GM21723 (cell line): Measurements from ENCODE around the gene PEMT.

ENCODE experiments used
- ATAC-seq: cut with Tn5 transposase; IDR thresholded peaks from one replicate; pipeline ENCODE4 v1.9.1; 2021; ENCODE audit warnings: mild to moderate bottlenecking, moderate library complexity; ENCODE audit not compliant: unreplicated experiment

The PEMT gene

DNA sequence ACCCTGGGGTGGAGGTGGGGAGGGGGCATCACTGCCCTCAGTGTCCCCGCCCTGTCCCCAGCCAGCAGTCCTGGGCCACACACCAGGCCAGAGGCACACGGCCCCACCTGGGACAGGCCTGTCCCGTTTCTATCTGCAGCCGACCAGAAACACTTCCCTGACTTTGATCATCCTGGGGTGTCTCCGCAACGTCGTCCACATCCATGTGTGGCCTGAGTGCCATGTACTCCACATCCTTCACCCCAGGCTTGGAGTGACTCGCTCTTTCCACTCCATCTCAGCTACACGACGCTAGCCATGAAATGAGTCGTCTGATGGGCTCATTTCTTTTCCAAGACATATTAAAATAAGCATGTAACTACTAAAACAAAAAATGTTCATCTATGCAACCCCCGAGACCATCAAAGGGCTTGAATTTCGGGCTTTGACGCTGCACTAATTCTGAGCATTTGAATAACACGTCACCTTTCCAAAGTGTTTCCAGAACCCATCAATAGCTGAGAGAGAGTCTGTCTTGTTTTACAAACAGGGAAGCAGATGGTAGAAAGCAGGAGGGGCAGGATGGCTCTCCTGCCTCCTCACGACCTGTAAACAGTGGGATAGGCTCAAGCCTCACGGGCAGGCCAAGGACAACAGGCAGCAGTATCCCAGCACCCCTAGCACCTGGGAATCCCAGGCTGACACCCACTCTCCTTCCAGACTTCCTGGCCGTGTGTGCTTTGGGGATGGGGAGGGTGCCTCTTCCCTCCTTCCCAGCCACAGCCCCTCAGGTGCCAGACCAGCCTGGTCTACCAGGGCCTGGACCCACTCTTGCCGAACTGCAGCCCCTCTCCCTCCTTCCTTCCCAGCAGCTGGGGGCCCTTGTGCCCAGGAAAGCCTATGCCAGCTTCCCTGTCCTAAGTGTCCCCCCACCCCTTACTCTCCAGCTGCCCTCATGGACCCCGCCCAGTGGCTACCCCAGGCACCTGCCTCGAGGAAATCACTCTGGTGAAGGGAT, 75.3 kb downstream of the PEMT start:
- ATAC-seq = no peak

DNA sequence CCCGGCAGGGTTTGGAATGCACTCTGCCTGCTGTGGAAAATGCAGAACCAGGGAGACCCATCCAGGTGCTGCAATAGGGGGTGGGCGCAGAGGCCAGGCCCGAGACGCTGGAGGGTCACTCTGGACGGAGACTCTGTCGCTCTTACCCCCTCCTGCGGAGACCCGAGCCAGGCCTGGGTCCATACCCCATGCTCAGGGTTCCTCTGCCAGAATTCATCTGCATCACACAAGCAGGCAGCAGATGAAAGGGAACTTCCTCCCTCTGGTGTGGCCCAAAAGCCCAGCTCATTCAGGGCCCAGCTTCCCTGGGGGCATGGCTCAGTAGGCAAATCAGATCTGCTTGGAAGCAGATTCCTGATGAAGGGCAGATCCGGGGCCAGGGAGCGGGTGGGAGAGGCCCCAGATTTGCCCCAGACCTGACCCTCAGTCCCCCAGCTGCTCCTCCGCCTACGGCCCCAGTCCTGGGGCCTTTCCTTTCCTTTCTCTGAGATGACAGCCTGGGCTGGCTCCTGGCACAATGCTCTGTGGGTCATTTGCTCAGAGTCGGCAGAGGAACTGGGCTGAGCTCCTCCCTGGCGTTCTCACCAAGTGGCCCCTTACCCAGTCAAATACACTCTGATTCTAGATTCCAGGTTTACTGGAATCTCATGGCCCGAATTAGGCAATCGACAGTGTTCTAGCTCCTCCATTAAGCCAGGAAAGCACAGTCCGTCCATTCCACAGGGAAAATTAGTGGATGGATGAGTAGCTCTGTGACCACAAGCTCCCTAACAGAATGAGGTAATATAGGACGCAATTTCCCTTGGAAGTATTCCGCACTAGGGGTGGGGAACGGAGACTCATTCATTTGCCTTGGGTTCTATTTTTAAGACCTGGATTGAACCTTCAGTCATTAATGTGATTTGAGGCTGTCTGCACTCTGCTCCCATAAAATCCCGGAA, 76.2 kb downstream of the PEMT start:
- no peak for ATAC-seq

DNA sequence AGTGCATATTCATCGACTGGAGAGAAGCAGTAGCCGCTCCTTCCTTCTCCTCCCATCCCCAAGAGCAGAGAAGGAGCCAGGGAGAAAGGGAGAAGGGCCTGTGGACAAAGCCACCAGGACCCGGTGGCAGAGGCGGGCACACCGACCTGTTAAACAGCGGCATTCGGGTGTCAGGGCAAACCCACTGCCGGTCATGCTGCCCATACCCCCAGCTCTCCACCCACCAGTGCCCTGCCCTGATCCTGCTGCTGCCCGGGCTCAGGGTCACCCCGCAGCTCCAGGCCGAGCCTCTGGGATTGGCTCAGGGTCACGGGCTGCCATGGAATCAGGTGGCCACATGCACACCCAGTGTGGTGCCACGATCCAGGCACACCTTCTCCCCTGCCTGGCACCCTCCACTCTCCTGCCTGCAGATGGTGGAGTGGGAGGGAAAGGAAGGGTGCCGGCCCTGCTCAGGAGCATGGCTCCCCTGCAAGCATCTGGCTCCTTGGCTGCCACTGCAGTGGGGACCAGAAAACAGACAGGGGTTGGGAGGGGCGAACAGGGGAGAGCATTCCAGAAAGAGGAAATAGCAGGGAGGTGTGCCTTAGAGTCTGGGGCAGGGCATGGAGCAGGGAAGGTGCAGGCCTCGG, 77.0 kb downstream of the PEMT start:
- ATAC-seq = no peak

DNA sequence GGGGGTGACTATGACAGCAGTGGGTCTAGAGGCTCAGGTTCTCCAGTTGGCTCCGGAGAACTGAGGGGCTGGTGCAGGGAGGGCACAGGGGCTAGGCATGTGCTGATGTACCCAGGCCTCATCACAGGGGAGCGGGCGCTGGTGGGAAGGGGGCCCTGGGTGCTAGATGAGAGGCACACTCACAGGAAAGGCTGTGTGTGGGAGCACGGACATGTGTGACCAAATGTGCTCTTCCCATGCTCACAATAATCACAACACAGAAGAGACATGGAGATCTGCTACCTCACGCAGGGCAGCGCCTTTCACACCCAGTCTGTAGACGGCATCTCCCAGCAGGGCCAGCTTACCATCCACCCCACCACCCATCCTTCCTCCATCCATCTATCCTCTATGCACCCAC, 77.9 kb downstream of the PEMT start:
- no peak for ATAC-seq

DNA sequence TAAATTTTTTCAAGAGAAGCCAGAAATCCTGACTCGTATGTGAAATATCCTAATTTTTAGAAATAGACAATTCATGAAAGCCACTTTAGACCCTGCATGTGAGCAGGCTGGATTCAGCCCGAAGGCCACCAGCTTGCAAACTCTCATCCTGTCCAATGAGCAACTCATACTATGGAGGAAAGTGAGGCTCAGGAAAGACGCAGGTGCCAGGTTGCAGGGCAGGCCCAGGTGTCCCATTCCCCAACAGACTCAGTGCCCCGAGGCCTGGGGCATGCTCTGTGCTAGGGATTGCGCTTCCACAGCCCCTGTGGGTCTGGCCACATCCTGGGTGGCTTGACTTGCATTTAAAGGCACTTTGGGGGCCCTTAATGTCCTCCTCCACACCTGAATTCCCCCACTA, 78.6 kb downstream of the PEMT start:
- no peak for ATAC-seq

DNA sequence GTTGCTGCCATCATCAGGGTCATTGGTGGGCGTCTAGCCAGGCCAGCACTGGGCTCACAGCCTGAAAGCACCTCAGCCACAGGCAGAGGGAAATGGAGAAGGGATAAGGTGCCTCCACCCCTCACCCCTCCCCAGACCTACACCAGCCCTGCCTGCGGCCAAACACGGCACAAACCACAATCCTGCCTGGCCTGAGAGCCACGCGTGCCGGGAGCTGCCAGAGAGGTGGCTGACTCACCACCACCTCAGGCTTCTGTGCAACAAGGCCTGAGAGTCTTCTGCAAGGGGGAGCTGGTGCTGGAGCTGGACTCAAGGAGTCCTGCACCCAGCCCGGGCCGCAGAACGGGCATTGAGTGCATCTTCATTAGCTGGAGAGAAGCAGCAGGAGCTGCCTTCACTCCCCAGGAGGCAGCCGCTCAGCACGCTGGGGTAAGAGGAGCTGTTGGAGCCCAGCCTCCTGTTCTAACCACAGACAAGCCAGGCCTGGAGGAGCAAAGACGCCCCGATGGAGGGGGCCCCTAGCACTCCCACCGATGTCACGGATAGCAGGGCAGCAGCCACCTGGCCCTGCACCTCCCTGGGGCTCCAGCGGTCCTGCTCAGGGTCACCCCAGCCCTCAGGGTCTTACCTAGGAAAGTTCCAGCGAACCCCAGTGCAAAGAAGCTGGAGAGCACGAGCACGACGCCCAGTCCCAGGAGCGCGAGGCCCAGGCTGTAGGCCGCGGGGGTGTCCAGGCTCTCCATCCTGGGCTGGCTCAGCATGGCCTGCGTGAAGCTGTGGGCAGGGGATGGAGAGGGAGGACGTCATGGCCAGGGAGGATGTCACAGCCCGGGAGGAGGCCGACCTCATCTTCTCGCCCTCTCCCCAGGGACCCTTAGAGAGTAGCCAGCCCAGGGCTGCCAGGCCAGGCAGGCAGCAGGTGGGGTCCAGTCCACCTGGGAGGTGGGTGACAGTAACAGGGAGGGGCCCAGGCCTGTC, 79.3 kb downstream of the PEMT start:
- no peak for ATAC-seq

DNA sequence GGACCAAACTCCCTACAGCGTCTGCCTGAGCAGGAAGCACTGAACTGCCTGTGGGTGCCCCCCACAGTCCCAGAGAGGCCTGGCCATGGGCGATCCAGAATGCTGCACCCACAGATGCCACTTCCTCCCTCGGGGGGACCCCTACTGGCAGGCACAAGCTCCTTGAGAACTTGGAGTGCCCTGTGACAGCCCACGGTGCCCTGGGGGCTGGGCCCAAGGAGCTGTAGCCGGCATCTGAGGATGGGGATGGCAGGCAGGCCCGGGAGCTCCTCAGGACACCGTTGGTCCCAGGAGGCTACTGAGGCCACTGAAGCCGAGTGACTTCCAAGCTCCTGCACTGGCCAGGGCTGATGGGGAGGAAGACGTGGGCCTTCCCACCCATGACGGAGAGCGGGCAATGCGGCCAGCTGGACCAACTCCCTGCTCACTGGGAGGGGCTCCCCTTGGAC, 80.2 kb downstream of the PEMT start:
- no peak for ATAC-seq

DNA sequence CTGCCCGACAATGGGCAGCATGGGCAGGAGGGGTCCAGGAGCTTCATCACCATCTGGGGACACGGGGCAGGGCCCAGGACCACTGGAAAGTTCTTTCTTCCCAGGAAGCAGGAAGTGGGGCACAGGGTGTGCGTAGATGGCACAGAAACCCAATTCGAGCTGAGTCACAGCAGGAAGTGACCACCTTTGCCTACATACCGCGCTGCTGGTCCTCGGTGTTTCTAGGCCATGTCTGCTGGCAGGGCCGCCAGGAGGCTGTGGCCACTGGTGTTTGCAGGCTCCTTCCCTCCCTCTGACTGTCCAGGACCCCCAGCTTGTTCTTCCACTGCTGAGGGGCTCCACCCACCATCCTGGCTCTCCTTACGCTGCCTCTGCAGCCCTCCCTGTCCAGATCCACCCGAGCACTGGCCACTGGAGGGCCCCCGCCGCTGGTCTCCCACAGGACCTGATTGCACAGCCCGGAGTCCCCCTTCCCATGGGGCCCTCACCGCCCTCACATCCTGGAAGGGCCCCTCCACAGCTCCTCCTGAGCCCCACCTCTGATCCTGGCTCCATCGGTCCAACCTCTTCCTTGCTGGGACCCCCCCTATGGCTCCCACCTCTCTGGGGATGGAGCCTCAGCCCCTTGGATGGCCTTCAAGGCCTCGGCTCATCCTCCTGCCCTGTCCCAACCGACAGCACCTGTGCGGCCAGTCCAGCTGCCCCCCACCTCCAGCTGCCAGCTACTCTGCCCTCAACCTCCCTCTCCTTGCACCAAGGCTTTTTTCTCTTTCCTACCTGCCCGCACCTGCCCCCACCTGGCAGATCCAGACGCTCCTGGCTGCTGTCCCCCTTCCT, 80.8 kb downstream of the PEMT start:
- ATAC-seq = no peak

DNA sequence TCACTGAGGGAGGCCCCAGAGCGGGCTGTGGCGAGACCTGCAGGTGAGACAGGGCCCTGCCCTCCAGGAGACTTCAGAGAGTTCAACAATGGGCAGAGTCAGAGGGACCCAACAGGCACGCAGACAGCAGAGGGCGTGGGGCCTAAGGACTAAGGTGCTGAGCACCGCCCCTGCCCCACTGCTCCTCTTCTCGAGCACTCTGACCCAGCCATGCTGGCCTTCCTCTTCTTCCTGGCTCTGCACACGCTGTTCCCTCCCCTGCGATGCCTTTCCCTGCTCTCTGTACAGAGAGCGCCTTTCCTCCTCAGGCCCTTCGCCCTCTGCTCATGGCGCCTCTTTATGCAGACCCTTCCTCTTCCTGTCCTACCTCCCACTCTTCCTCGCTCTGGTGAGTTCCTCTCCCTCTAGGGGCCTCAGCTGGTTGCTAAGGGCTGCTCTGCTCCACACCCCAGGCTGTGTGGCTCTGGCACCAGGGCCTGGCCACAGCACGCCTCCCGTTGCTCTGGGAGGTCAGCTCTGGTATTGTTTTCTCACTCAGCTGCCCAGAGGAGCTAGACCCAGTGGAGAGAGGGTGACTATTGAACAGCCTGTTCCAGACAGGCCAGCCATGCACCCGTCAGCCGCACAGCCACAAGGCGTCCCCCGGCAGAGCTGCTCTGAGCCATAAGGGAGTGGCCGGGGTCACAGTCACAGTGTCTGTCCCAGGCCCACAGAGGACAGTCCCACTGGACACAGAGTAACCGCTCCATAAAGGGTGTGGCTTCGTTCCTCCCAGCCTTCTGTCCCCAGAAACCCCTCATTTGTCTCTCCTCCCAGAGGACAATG, 81.7 kb downstream of the PEMT start:
- ATAC-seq = no peak

DNA sequence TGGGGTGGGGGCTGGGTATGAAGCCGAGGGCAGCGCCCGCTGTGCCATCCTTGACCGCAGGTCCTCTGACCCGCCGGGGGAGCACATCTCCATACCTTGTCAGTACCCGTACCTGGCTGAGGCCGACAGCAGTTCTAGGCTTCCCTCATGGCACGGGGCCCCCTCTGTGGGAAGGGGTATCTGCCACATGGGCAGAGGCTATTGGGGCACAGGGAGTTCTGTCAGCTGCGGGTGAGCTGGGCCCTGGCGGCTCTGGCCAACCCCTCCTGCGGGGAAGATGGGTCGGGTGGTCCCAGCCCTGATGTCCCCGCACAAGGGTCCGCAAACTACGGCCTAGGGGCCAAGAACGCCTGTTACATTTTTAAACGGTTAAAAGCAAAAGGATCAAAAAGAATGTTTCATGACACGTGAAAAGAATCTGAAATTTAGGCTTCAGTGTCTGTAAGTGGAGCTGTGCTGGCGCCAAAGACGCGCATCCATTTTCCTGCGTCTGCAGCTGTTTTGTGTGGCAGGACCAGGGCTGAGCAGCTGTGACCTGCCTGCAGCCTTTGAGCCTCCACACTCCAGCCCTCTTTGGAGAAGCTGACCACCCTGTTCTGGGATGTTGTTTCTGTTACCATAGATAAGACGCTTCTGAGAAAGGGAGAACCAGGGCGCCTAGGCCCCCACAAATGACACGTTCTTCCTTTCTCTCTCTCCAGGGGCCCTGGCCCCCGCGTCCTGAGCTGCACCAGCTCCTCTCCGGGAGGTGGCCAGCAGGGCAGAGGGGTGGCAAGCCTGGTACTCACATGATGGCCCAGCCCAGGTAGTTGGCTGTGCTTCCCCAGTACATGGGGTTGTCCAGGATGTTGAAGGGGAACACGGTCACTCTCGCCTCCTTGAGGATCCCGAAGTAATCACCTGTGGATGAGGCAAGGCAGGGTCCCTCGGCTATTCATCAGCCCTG, 82.6 kb downstream of the PEMT start:
- no peak for ATAC-seq

DNA sequence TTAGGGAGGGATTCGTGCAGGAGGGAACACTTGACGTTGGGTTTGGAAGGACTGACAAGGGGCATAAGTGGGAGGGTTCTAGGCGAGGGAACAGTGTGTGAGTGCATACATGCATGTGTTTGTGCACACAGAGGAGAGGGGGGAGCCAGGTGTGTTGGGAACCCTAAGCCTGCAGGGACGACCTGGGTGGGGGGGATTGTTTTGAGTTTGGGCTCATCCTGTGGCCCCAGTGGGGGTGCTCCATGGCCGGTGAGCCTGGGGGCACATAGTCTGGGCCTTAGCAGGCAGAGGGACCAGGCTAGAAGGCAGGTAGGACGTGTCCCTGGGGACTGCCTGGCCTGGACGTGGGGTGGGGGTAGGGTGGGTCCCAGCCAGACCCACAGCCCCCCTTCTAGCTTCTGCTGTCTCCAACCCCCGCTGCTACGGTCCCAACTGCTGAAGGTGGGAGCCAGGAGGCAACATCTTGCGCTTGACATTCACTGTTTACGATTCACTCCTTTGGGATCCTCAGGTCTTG, 83.4 kb downstream of the PEMT start:
- ATAC-seq = no peak

DNA sequence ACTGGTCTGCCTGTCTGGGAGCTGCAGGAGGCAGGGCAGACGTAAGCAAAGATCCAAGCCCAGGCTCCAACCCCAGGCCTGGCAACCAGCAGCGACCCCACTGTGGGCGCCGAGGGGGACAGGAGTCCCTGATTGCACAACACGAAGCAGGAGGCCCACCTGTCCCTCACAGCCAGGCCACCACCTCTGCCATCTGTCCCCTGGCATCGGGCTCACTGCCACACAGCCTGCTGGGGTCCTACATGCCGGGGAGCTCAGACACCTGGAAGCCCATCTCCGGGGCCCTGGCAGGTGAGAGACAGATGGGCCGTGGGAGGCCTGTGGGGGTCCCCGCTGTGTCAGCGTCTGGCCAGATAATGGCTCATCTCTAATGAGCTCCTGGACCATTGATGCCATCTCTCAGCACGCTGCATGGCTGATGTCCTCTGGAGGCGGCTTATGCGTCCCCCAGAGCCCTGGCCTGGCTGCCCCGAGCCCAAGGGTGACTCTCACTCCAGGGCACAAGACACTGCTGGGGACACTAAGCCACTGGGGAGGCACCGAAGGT, 84.0 kb downstream of the PEMT start:
- no peak for ATAC-seq

DNA sequence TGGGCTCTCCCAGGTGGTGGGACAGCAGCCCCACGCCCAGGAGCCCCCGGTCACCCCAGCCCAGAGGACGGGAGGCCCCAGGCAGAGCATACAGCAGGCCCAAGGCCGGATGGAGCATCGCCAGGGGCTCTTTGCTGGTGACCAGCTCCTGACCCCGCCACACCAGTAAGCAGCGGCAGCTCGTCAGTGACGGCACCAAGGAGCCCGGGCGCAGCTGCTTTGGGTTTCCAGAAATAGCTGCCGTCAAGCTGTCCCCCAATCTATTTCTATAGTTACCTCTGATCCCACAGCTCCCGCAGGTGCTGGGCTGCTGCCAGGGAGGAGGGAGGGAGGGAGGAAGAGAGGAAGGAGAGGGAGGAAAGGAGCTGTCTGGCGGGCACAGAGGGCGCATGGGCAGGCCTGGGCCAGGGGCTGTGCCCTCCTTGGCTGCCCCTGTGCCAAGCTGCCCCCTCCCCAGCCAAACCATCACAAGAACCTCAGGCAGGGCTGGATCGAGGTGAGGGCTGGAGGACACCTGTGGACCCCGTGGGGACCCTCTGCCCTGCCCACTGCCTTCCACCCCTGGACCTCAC, 84.5 kb downstream of the PEMT start:
- no peak for ATAC-seq

DNA sequence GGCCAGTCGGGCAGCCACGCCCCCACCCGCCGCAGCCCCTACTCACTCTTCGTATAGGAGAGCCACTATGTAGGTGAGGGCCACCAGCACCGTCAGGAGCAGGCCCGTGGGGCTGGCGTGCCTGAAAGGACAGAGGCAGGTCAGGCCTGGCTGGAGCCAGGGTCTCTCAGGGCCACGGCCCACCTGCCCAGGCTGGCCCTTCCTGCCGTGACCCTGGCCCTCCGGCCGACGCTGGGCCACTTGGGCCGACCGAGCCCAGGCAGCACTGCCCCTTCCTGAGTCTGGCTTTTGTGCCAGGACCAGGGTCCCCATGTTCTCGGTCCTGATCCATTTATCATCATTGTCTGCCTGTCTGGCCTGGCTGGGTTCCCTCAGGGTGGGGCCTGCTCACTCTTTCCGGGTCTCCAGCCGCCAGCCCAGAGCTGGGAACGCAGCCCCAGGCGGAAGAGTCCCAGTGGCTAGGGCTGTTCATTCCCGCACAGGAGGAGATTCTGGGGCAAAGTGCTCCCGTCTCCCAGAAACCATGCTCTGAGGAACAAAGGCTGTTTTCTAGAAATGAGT, 85.2 kb downstream of the PEMT start:
- no peak for ATAC-seq

DNA sequence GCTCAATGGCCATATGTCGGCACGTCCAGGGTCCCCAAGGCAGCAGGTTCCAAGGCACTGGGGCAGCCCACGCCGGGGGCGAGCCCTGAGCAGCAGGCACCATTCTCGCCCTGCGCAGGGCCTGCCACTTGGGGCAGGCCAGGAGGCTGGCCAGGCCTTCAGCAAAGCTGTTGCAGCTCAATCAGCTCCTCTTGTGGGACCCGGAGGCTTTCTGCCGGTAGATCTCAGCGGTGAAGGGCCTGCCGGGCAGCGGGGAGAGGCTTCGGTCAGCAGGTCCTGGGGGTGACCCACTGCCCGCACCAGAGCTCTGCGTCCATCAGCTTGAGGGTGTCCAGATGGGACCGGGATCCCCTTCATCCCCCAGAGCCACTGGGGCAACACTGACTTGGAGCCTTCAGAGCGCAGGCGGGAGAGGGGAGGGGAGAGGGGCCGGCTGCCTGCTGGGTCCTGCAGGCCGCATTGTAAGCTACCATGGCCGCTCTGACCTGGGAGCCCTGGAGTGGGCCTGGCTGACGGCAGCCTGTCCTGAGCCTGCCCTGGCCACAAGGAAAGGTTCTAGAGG, 85.8 kb downstream of the PEMT start:
- no peak for ATAC-seq

DNA sequence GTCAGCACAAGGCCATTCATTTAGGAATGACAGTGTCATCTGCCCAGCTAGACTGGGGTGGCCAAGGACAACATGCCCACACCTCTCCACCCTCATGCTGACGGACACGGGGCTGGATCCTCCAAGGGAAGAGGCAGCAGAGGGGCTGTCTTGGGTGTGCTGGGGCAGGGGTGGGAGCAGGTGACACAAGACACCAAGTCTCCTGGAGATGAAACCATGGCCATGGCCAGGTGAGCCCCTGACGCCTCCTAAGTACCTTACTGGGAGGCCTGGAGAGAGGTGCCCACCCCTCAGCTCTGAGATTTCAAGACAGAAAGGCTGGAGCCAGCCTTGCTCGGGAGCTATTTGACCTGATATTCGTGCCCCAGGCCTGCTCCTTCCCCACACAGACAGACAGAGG, 86.4 kb downstream of the PEMT start:
- ATAC-seq = no peak
